Uterine smooth muscle cell (primary cell): ENCODE data around the gene CCDC191. TPM values are rescaled to one million over a fixed set of nuclear protein-coding genes. Genes with fewer than 3 reads are reported as not detected.

ENCODE experiments used
- total RNA-seq: library from RNA; depleted of rRNA; stranded (reverse); fragments of >200 nt; gene quantifications from 2 replicates; pipeline ENCODE4 v1.2.3, GENCODE V29; 2014

Gene CCDC191, protein sequence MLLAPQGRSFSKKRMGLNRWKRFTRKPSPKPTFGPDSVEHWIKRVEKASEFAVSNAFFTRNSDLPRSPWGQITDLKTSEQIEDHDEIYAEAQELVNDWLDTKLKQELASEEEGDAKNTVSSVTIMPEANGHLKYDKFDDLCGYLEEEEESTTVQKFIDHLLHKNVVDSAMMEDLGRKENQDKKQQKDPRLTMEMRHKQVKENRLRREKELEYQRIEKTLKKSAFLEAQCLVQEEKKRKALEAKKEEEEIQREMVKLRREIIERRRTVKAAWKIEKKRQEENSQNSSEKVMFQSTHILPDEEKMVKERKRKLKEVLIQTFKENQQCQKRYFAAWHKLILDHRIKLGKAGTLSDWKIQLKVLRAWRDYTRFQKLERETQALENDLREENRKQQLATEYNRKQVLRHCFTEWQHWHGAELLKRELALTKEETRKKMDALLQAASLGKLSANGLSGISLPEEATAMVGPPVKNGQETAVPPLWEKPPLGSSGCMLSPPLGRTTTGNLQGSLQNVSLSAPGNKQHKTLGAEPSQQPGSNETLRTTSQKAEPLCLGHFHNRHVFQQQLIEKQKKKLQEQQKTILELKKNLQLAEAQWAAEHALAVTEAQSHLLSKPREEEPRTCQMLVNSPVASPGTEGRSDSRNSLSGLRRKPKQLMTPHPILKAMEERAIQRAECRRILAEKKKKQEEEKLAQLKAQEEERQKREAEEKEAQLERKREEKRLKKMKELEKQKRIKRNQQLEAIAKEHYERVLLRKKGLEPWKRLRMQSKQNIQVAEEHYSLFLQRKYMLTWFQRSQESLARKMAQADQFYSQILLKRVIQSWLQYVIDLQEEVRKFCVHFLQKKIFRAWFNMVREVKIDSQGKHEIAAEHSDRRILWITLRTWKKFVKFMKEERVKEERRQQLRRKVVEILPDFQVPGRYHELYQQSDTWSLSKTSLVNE
- 1.2 and 2.5 TPM in 2 replicates for total RNA-seq

DNA sequence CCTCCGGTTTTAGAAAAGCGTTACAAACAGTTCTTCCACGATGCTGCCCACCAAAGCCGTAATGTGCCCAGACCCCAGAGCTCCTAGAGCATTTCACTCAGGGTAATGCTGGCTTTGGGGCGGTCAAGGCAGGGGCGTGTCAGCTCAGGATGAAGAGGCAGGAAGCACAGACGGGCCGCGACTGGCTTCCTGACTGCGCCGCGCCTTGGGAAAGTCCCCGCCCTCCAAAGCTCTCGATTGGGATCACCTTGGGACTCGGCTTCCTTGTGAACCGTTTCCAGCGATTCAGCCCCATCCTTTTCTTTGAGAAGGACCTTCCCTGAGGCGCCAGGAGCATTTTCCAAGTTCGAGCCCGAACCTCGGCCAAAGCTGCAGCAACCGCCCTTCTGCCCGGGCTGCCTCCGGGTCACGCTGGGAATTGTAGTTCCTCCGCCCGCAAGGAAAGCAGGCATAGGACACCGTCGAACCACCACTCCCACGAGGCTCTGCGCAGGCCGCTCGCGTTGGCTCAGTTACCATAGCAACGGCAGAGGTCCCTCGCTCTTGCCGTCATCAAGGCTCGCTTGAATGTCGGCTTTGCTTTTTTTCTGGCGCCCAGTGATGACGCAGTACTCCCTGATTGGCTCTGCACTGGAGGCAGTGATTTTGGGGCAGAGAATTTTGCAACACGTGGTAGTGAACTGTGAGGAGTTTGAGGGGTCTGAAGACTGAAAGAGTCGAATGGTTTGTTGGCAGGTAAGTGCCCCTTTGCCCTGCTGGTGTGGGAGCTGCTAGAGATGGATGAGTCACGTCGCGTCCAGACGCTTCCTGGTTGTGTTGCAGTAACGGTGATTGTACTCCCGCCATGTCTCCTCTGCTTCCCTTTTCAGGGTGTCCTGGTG, at the start of gene CCDC191, which contains the start of gene QTRT2:
Gene CCDC191, minus strand, starts transcription at position 397 of the 881 bp plus-strand sequence. Its CDS starts 60 bp downstream, at position 337.
Gene QTRT2, plus strand, starts transcription at position 608 of the 881 bp plus-strand sequence. CDS start 8,521 bp downstream, outside the sequence.

DNA sequence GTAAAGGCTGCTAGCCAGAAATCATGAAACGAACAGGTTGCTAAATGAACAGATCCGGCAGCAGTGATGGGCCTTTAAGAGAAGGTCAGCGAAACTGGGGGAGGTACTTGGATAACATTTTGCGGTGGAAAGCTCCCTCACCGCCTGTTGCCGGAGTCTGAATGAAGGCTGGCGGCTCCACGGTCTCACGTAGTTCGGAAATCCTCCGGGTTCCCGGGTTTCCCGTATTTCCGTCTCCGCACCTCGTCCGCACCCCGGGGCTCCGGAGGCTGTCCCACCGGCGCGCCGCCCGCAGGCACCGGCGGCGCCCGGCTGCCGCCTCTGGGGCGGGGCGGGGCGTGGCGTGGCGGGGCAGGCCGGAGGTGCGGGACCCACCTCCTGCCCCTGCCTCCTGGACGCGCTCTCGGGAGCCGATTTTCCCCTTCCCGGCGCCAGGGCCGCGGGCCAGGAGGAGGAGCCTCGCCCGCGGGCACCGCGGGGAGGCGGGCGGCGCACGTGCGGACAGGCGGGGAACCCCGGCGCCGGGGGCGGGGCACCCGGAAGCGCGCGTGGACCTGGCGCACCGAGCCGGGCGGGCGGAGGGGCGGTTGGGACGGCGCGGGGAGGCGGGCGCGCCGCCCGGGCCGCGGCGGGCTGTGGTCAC, 108.8 kb downstream of the CCDC191 start, which contains the start of gene ZDHHC23:
Gene ZDHHC23, plus strand, starts transcription at position 642 of the 643 bp plus-strand sequence. CDS start 790 bp downstream, outside the sequence.

Other genes starting within 250 kb of the CCDC191 start
- gene GRAMD1C, start 217.7 kb downstream of the CCDC191 start, total RNA-seq, result 5.9 and 7.6 TPM in 2 replicates
- 0.55 and 1.1 TPM in 2 replicates for gene ZDHHC23, start 108.5 kb downstream of the CCDC191 start, total RNA-seq
- 14.1 and 23.4 TPM in 2 replicates for gene QTRT2, start 211 bp upstream of the CCDC191 start, total RNA-seq
- not detected in 2 replicates for gene DRD3, start 122.5 kb upstream of the CCDC191 start, total RNA-seq
- gene ZNF80, start 181.1 kb upstream of the CCDC191 start, total RNA-seq, result not detected in 2 replicates
- gene TIGIT, start 237.5 kb upstream of the CCDC191 start, total RNA-seq, result not detected in 2 replicates